GM10266 (cell line): ENCODE data around the gene GEMIN7.

ENCODE experiments used
- DNase-seq: peaks from one replicate; pipeline ENCODE4 v3.0.0; 2012; ENCODE audit errors: extremely low spot score
- TF ChIP-seq, protein P1 (sequence below): IDR thresholded peaks from 2 replicates; pipeline ENCODE4 v1.5.1; 2012; ENCODE audit warnings: mild to moderate bottlenecking, low read depth; ENCODE audit not compliant: control insufficient read depth, insufficient read depth; ENCODE audit errors: missing control alignments

Gene GEMIN7

DNA sequence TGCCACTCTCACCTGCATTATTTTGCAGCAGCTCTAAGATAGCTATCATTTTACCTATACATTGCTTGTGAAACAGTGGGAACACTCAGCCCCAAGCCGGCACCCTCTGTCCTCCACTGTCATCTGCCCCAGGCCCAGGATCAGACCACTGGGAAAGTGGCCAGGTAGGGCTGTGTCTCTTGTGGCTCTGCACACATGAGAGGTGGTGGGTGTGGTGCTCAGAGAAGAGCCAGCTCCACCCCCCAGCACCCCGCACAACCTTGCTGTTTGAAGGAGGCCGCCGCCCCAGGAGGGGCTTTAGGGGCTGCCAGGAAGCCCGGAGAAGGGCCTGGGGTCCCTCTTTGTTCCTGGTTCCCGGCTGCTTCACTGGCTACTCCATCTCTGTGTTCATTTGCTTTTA lies 40.5 kb downstream of the GEMIN7 start:
- no peak for DNase-seq
- TF ChIP-seq, protein P1, sequence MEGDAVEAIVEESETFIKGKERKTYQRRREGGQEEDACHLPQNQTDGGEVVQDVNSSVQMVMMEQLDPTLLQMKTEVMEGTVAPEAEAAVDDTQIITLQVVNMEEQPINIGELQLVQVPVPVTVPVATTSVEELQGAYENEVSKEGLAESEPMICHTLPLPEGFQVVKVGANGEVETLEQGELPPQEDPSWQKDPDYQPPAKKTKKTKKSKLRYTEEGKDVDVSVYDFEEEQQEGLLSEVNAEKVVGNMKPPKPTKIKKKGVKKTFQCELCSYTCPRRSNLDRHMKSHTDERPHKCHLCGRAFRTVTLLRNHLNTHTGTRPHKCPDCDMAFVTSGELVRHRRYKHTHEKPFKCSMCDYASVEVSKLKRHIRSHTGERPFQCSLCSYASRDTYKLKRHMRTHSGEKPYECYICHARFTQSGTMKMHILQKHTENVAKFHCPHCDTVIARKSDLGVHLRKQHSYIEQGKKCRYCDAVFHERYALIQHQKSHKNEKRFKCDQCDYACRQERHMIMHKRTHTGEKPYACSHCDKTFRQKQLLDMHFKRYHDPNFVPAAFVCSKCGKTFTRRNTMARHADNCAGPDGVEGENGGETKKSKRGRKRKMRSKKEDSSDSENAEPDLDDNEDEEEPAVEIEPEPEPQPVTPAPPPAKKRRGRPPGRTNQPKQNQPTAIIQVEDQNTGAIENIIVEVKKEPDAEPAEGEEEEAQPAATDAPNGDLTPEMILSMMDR: no peak

DNA sequence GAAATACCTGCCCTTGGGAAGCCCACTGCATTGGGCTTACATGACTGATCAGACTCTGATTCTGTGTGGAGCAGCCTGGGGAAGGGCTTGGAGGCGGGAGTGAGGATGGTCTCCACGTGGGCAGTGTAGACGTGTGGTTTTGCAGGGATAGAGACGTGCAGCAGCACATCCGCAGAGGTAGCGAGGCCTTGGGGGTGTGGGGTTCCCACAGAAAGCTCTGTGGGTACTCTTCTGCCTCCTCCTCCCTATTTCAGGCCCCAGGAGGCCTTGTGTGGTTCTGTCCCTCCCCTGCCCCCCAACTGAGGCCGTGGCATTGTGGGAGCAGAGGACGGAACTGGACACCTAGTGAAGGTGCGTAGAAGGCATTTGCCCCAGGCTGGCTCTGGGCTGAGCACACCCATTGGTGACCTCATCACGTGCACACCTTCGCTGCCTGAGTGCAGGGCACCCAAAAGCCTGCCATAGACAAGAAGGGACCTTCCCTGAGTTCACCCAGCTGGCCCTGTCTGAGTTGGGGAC lies 42.8 kb downstream of the GEMIN7 start:
- no peak for DNase-seq
- TF ChIP-seq, protein P1: no peak

DNA sequence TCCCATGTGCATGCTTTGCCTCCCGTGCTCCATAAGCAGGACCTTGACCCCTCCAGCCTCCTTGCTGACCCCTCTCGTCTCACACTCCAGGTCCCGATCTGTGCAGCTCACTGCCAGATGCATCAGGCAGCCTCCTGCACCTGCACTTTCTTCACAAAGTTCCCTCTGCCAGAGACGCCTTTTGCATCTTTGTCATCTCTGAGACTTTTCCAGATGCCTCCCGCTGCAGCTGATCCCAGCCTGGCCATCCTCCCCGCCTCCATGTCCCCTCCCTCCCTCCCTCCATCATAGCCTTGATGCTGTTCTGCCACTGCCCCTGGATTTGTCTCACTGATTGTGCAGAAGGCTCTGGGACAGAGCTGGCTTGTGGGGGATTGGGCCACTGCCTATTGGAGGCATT lies 43.8 kb downstream of the GEMIN7 start:
- TF ChIP-seq, protein P1: no peak
- no peak for DNase-seq

DNA sequence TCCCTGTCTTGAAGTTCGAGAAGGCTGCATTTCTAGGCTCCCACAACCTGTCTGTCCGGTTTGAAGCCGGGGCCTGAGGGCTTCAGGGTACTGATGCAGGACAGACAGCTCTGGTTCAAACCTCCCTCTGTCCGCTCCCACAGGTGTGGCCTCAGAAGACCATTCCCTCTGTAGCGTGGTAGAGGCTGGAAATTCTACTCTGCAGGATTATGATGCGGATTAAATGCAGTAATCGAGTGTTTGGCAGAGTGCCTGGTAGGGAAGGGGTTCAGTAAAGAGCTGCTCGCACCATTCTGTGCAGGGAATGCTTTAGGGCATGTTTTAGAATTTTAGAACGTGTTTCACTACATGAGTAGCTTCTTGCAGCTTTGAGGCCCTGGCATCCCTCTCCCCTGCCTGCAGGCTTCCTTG lies 44.4 kb downstream of the GEMIN7 start:
- TF ChIP-seq, protein P1: no peak
- no peak for DNase-seq

DNA sequence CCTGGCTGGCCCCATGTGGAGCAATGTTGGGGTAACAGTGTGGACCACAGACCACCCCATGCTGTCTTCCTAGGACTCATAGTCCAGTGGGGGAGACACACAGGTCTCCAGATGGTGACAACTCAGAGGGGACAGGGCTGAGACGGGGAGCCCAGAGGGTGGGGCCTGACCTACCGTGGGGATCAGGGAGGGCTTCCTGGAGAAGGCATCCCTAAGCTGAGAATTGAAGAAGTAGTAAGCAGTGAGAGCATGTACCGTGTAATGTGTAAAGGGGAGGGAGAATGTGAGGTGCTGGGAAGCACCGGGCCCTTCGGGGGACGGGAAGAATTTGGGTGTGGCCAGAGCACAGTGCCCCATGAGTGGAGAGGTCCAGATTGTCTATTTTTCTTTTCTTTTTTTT lies 45.0 kb downstream of the GEMIN7 start:
- no peak for DNase-seq
- TF ChIP-seq, protein P1: no peak

DNA sequence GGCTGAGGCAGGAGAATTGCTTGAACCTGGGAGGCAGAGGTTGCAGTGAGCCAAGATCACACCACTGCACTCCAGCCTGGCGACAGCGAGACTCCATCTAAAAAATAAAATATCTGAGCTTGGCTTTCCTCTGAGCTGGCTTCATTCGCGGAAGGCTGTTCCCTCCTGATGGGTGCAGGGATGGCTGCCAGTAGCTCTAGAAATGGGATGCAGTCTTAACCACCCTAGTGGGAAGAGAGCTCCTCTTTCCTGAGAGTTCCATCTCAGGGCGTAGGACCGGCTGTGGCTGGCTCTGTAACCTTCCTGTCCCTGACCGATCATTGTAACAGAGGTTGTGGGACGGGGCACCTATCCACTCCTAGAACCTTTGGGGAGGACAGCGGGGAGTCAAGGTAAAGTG lies 46.3 kb downstream of the GEMIN7 start:
- TF ChIP-seq, protein P1: no peak
- DNase-seq: no peak

DNA sequence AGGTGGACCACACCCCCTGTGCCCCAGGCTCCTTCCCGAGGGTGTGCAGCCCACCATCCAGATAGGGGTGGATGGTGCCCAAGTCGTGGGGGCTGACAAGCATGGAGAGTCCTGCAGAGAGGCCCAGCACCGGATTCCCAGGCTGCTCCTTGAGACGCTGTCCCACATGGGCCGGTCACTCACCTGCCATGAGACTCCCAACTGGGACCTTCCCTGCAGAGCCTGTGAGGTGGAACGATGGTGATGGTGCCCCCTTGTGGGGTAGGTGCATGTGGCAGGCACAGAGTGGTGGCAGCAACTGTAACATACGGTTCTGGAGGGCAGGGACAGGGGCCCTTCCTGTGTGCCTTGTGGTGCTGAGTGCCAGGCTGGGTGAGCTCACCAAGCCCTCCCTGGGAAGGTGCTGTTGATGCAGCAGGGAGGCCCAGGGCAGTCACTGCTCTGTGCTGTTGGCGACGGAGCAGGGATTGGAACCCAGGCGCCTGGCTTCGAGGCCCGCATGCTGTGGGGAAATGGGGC lies 47.0 kb downstream of the GEMIN7 start:
- DNase-seq: no peak
- TF ChIP-seq, protein P1: peak; percentile 90
